Right hindlimb (tissue), 1 donor: ENCODE results near the gene SPTBN1.

Experiments used
- DNase-seq: peaks from one replicate; pipeline ENCODE4 v3.0.0-alpha.2; 2018

The SPTBN1 gene

GRCh38 chr2:54434711-54435110 is 21.4 kb upstream of the SPTBN1 start:
- DNase-seq: no peak

GRCh38 chr2:54435325-54436226 is 20.6 kb upstream of the SPTBN1 start:
- DNase-seq: no peak

GRCh38 chr2:54437588-54437987 is 18.5 kb upstream of the SPTBN1 start:
- DNase-seq: no peak

GRCh38 chr2:54438271-54438670 is 17.9 kb upstream of the SPTBN1 start:
- peak; percentile 43 for DNase-seq

GRCh38 chr2:54439582-54439981 is 16.5 kb upstream of the SPTBN1 start:
- DNase-seq: no peak

- DNase-seq: no peak
Observed at GRCh38 chr2:54440050-54440449, 16.1 kb upstream of the SPTBN1 start.

GRCh38 chr2:54444503-54444902 is 11.6 kb upstream of the SPTBN1 start:
- no peak for DNase-seq

- no peak for DNase-seq
Observed at GRCh38 chr2:54446122-54446521, 10.0 kb upstream of the SPTBN1 start.

- DNase-seq: no peak
Observed at GRCh38 chr2:54446625-54447024, 9.5 kb upstream of the SPTBN1 start.

- DNase-seq: no peak
Observed at GRCh38 chr2:54454548-54455130, 1.5 kb upstream of the SPTBN1 start.

- DNase-seq: no peak
Observed at GRCh38 chr2:54455131-54455562, 980 bp upstream of the SPTBN1 start.

GRCh38 chr2:54456362-54456611 is 160 bp downstream of the SPTBN1 start:
- DNase-seq: no peak

GRCh38 chr2:54456612-54457322 is 640 bp downstream of the SPTBN1 start:
- peak; percentile 72 for DNase-seq

GRCh38 chr2:54457323-54458023 is 1.3 kb downstream of the SPTBN1 start:
- DNase-seq: peak; percentile 72

GRCh38 chr2:54459037-54459441 is 2.9 kb downstream of the SPTBN1 start:
- no peak for DNase-seq

GRCh38 chr2:54461261-54461660 is 5.1 kb downstream of the SPTBN1 start:
- no peak for DNase-seq

GRCh38 chr2:54464341-54464740 is 8.2 kb downstream of the SPTBN1 start:
- no peak for DNase-seq

GRCh38 chr2:54465143-54465542 is 9.0 kb downstream of the SPTBN1 start:
- DNase-seq: no peak

- DNase-seq: no peak
Observed at GRCh38 chr2:54466870-54467269, 10.7 kb downstream of the SPTBN1 start.

GRCh38 chr2:54468673-54469072 is 12.5 kb downstream of the SPTBN1 start:
- DNase-seq: no peak

GRCh38 chr2:54469484-54470053 is 13.4 kb downstream of the SPTBN1 start:
- no peak for DNase-seq

- DNase-seq: no peak
Observed at GRCh38 chr2:54470266-54470938, 14.3 kb downstream of the SPTBN1 start.
